SU-DHL-6 (cell line): ENCODE results near the gene HFM1.

Source experiments
- CTCF ChIP-seq: fragments of 200-600 bp; sonication (generic); IDR thresholded peaks from one replicate; pipeline ENCODE4 v1.5.1; 2017; ENCODE audit warnings: antibody characterized with exemption, mild to moderate bottlenecking, low read length, moderate library complexity; ENCODE audit not compliant: insufficient read depth, poor library complexity, severe bottlenecking
- EZH2phosphoT487 ChIP-seq: fragments of 200-600 bp; sonication (generic), shearing (Covaris generic); conservative IDR thresholded peaks from 2 replicates; pipeline ENCODE4 v1.6.1; 2018; ENCODE audit warnings: mild to moderate bottlenecking, antibody characterized with exemption, low read length, moderate library complexity, mixed read lengths

- TF ChIP-seq CTCF, result no peak
- no peak for TF ChIP-seq EZH2phosphoT487
Observed at GRCh38 chr1:91404151-91405012, at the start of gene HFM1.
